ENCODE data around the gene STMN3.

DNA sequence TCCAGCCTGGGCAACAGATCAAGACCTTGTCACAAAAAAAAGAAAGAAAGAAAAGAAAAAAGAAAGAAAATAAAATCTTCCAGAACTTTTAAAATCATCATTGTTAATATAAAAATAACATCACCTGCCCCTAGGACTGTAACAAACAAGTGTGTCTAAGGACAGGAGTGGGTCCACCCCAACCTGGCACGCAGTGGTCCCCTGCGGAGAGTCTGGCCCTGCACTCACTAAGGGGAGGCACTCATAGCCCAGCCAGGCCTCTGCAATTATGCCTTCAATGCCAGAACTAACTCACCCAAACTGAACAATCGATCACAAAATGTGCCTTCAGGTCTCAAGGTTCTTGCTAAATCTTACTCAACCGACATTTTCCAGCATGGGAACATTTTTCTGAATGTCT, 31.1 kb downstream of the STMN3 start:
- TF ChIP-seq, protein P1, sequence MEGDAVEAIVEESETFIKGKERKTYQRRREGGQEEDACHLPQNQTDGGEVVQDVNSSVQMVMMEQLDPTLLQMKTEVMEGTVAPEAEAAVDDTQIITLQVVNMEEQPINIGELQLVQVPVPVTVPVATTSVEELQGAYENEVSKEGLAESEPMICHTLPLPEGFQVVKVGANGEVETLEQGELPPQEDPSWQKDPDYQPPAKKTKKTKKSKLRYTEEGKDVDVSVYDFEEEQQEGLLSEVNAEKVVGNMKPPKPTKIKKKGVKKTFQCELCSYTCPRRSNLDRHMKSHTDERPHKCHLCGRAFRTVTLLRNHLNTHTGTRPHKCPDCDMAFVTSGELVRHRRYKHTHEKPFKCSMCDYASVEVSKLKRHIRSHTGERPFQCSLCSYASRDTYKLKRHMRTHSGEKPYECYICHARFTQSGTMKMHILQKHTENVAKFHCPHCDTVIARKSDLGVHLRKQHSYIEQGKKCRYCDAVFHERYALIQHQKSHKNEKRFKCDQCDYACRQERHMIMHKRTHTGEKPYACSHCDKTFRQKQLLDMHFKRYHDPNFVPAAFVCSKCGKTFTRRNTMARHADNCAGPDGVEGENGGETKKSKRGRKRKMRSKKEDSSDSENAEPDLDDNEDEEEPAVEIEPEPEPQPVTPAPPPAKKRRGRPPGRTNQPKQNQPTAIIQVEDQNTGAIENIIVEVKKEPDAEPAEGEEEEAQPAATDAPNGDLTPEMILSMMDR (IDR thresholded peaks at IDR 0.05), result no peak
- TF ChIP-seq POLR2A (IDR thresholded peaks at IDR 0.05), result no peak

Data from body of pancreas (tissue), 4 donors.